COLO668 (cell line): ENCODE data around the gene AKR1C1.
"Not testable (repeated sequence)": the region's sequence is repeated elsewhere in the genome, so short reads cannot be mapped to it uniquely, and the experiment has no call there.

ENCODE experiments used
- DNase-seq: peaks from one replicate; lab custom pipeline; 2025; ENCODE audit not compliant: unreplicated experiment; lab: John Stamatoyannopoulos, UW

Gene AKR1C1

GRCh38 chr10:4947039-4947634 is 16.1 kb upstream of the AKR1C1 start:
- no peak for DNase-seq

DNA sequence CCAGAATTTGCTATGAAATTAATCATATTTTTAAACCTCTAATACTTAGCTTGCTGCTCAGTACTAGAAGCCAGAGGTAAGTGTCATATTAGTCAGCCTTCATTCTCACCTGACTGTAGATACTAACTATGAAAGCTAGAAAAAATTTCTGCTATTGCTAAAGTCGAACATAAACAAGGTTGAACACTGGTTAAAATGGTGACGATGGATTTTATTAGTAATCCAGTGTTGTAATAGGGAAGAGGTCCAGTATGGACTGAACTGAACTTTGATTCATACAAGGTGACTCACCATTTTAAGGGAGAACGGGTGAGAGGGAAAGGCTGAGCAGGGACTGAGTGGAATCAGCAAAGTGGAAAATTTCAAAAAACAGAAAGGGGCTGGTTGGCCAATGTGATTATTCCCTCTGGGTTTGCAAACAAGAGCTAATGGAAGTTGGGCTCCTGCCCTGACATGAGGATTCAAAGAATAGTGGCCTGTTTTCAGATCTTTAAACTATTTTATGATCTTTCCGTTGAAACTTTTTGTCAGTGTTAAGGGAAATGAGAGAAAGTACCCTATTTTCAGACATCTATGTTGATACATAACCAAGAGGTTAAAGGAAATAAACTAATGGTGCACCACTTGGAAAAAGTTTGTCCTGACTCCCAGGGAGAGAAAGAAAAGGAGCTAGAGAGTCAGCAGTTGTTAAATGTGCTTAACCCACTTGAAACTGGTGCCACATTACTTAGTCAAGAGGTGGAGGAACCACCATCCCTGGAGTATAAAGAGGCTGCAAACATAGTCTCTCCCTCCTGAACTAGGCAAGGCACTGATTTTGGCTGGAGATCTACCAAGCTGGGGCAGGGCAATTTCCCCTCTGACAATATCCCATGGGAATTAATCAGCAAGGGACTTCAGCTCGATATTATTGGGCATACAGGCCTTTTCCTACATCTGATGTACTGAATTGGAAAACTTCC is 15.3 kb upstream of the AKR1C1 start:
- no peak for DNase-seq

DNA sequence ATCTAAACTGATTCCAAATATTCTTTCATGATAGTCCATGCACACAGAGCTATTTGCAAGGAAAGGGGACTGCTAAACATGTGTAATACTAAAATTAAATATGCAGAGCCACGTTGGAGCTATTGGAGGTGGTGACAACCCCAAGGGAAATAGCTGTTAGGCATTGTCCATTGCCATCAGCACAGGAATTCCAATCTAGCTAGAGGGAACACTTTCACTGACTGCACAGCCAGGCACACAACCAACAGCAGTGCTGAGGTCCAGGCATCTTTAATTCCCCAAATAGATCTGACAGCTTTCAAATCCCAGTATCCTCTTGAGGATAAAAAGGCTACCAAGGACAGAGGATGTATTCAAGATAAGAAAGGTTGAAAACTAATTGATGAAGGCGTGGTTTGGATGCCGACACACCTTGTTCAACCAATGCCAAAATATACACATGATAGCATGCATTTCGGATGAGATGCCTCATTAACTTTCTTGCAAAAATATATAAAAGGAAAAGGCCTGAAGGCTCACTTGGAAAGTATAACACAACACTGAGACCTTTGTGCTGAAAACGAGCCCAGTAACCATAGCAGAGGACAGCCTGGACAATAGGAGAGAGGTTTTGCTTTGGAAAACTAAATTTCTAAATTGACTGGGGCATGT is 11.6 kb upstream of the AKR1C1 start:
- not testable (repeated sequence) for DNase-seq

GRCh38 chr10:4953405-4953804 is 9.8 kb upstream of the AKR1C1 start:
- no peak for DNase-seq

DNA sequence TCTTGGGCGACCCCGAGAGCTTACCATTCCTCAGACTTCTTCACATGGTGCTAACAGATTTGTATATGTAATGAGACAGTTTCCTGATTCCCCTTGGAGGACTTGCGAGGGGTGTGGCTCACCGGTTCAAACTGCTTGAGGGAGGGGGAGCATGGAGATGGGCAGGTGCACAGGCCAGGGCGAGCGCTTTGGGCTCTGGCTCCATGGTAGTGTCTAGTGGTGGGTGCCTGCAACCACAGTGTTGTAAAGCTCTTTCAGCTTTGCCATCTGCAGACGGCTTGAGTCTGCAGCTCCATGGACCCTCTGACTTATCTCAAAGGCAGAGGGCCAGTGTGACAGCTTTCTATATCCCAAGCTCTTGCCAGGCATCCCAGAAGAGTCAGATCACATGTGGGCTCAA is 7.1 kb upstream of the AKR1C1 start:
- not testable (repeated sequence) for DNase-seq

DNA sequence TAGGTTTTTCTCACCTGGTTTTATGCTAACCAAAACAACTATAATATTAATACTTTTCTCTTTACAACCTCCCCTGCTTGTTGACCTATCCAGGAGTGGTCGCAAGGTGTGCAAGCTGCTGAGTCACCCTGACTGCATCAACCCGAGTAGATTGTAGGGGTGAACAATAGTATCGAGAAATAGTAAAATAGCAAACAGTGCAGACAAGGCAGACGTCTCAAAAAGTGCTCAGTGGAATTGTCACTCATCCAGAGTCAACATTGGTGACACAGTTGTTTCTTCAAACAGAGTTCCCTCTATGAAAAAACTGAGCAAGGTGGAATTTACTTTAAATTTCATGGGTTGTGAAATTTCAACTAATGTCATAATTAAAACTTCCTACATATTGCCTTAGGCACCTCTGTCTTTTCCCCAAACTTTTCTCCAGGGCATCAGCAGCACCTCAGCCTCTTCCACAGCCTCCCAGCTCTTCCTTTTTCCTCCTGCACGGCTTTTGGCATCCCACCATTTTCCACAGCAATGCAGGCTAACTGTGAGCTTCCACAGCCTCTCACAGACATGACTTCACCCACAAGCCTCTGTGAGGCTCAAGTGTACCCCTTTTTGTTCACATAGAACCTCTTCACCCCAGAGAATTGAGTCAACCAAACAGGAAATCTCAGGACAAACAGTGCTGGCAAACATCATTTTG is 6.1 kb upstream of the AKR1C1 start:
- DNase-seq = peak; percentile 1

- DNase-seq = not testable (repeated sequence)
Measured at GRCh38 chr10:4961558-4961957, 1.7 kb upstream of the AKR1C1 start.

GRCh38 chr10:4962308-4962707 is 907 bp upstream of the AKR1C1 start:
- not testable (repeated sequence) for DNase-seq

DNA sequence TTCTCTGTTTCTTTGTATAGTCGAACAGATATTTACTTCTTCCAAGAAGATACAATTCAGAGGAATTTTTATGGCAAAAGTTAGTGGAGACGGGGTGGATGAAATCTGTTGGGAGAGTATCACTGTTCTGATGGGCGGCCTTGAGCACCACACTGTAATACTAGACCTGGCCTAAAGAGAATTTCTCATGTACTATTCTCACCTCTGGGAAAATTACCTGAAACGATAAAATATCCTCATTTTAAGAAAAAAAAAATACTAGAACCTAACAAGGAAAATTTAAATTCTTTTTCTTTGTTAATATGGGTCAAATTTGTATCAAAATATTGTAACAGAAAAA is 570 bp downstream of the AKR1C1 start:
- not testable (repeated sequence) for DNase-seq

DNA sequence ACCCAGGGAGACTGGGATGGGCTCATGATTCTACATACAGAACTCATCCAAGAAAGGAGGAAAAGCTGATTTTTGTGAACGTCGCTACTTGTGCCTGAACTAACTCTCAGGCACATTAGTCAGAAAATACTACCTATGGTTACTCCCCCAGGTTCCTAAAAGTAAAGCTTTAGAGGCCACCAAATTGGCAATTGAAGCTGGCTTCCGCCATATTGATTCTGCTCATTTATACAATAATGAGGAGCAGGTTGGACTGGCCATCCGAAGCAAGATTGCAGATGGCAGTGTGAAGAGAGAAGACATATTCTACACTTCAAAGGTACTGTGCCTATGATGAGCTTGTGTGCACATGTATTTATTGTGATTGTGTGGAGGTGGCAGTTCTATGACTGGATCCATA is 2.5 kb downstream of the AKR1C1 start:
- not testable (repeated sequence) for DNase-seq

DNA sequence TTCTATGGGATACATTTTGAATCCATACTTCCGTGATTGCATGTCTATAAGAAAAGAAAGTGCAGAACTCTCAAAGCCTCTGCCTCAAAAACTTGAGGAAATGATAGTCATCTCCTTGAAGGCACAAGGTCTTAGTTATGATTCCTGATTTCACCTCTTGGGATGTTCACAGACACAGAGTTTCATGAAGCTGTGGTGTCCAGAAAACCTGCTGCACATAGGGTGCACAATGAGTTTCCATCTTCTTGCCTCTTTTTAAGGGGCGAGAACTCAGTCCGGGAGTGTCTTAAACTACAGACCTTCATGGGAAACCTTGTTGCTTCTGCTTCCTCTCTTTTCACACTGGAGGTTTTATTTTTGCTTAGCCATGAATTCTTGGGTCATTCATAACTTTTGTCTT is 4.0 kb downstream of the AKR1C1 start:
- not testable (repeated sequence) for DNase-seq

- DNase-seq = not testable (repeated sequence)
Measured at GRCh38 chr10:4969289-4969688, 6.1 kb downstream of the AKR1C1 start.

GRCh38 chr10:4970362-4970761 is 7.1 kb downstream of the AKR1C1 start:
- not testable (repeated sequence) for DNase-seq

GRCh38 chr10:4972369-4973142 is 9.3 kb downstream of the AKR1C1 start:
- DNase-seq = not testable (repeated sequence)

GRCh38 chr10:4973294-4973693 is 10.1 kb downstream of the AKR1C1 start:
- not testable (repeated sequence) for DNase-seq

DNA sequence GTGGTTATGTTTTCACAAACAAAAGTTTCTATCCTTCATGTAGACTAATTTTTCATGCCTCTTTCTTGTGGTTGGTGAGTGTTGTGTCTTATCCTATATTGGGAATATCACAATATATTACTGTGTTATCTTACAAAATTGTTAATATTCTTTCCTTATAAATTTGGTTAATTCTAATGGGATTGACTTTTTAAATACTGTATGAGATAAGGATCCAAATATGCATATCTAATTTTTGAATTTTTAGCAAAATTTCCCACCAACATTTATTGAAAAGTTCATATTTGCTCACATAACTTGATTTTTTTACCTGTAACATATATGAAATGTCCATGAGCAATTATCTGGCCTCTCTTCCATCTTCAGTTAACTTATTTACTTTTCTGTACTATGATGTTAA is 11.2 kb downstream of the AKR1C1 start:
- DNase-seq = not testable (repeated sequence)

DNA sequence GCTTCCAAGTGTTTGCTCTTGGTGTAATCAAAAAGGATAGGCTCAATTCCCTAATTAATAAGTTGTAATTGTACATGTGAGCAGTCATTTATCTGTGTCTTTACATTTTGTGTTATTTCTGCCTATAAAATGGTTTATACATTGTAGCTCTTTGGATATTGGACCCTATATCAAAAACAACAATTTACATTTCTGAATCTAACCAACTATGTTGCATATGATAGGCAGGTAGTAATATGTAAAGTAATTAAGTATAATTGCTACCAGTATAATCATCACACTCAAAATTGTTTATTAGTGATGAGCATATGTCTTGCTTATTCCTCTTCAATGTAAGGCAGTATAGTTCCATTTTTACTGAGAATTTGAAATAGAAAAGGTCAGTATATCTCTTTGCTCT is 13.8 kb downstream of the AKR1C1 start:
- no peak for DNase-seq

- DNase-seq = no peak
Measured at GRCh38 chr10:4978870-4979269, 15.7 kb downstream of the AKR1C1 start.

DNA sequence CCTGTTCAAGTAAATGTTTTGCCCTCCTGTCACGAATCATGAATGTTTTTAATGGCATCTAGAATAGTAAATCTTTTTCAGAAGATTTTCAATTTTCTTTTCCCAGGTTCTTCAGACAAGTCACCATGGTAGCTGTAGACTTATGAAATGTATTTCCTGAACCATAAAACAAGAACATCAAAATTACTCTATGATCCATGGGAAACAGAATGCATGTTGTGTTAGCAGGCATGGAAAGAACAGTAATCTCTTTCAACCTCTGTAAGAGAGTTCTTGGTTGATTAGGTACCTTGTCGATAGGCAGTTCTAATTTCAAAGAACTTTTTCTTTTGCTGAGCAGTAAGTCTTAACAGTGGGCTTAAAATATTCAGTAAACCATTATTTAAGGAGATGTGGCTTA is 17.6 kb downstream of the AKR1C1 start:
- no peak for DNase-seq

- no peak for DNase-seq
Measured at GRCh38 chr10:4981722-4982471, 18.7 kb downstream of the AKR1C1 start.
